Measurements from ENCODE around the gene ZNF200.

DNA sequence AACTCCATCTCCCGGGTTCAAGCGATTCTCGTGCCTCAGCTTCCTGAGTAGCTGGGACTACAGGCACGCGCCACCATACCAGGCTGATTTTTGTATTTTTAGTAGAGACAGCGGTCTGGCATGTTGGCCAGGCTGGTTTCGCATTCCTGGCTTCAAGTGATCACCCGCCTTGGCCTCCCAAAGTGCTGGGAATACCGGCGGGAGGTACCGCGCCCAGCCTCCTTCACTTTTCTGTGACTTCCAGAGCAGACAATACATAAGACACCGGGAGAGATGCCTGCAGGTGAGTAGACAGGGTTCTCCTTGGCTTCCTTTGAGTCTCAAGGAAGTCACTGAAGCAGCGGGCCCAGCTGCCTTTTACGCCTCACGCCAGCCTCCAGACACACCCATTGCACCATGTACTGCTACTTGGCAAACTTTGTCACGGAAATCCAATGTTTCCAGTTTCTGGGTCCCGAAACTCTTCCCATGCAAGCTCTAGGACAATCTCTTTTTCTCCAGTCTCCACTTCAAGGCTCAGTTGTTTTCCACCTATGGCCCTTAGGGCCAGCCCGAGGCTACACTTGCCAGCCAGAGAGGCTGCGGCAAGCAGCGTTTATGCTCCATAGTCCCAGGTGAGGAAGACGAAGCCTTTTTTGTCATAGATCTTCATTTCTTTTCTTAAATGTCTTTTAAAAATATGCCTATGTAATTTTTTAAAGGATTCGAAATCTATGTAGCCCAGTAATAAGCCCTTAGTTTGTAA, 47.8 kb downstream of the ZNF200 start:
- no peak for TF ChIP-seq POLR2A (IDR thresholded peaks at IDR 0.05)
- TF ChIP-seq, protein P1, sequence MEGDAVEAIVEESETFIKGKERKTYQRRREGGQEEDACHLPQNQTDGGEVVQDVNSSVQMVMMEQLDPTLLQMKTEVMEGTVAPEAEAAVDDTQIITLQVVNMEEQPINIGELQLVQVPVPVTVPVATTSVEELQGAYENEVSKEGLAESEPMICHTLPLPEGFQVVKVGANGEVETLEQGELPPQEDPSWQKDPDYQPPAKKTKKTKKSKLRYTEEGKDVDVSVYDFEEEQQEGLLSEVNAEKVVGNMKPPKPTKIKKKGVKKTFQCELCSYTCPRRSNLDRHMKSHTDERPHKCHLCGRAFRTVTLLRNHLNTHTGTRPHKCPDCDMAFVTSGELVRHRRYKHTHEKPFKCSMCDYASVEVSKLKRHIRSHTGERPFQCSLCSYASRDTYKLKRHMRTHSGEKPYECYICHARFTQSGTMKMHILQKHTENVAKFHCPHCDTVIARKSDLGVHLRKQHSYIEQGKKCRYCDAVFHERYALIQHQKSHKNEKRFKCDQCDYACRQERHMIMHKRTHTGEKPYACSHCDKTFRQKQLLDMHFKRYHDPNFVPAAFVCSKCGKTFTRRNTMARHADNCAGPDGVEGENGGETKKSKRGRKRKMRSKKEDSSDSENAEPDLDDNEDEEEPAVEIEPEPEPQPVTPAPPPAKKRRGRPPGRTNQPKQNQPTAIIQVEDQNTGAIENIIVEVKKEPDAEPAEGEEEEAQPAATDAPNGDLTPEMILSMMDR (IDR thresholded peaks at IDR 0.05): no peak
